Lung (tissue), 12 donors: ENCODE results near the gene DENND5B. TPM values are rescaled to one million over a fixed set of nuclear protein-coding genes. Genes with fewer than 3 reads are reported as not detected.

Source experiments
- ATAC-seq: fragments of 200-7000 bp; cut with Tn5 transposase; one replicate; pipeline ENCODE4 v1.9.1; 2020; ENCODE audit warnings: moderate number of reproducible peaks; ENCODE audit not compliant: insufficient read depth, low FRiP score
- DNase-seq, 3 donors: peaks; one replicate each; pipeline ENCODE4 v3.0.0-alpha.2; 2013 to 2017
- H3K27ac ChIP-seq, 2 donors: one replicate each; pipeline ENCODE4 v1.5.1; 2013; ENCODE audit warnings: mild to moderate bottlenecking in 2 of 2, moderate library complexity in 2 of 2, control low read depth in 1 of 2, inconsistent platforms in 1 of 2, low read depth in 1 of 2, low read length in 1 of 2
- H3K27me3 ChIP-seq, 3 donors: one replicate each; pipeline ENCODE4 v1.5.1; 2013; ENCODE audit warnings: low read length in 2 of 3; ENCODE audit not compliant: control insufficient read depth in 3 of 3, insufficient read depth in 3 of 3
- H3K36me3 ChIP-seq, 4 donors: one replicate each; pipeline ENCODE4 v1.5.1; 2013; ENCODE audit warnings: low read length in 4 of 4, mild to moderate bottlenecking in 1 of 4, moderate library complexity in 1 of 4; ENCODE audit not compliant: control insufficient read depth in 4 of 4, insufficient read depth in 4 of 4
- H3K4me1 ChIP-seq, 5 donors: one replicate each; pipeline ENCODE4 v1.5.1; 2013; ENCODE audit warnings: low read length in 5 of 5, mild to moderate bottlenecking in 2 of 5, moderate library complexity in 1 of 5; ENCODE audit not compliant: control insufficient read depth in 5 of 5, insufficient read depth in 5 of 5
- H3K4me3 ChIP-seq: one replicate; pipeline ENCODE4 v1.5.1; 2013; ENCODE audit warnings: mild to moderate bottlenecking, control low read depth, moderate library complexity
- H3K9ac ChIP-seq, 2 donors: one replicate each; pipeline ENCODE4 v1.5.1; 2013; ENCODE audit warnings: low read length in 2 of 2, control low read depth in 1 of 2; ENCODE audit not compliant: insufficient read depth in 1 of 2
- H3K9me3 ChIP-seq, 4 donors: one replicate each; pipeline ENCODE4 v1.5.1; 2013; ENCODE audit warnings: low read length in 3 of 4, mild to moderate bottlenecking in 1 of 4, moderate library complexity in 1 of 4; ENCODE audit not compliant: control insufficient read depth in 4 of 4, insufficient read depth in 3 of 4
- CTCF ChIP-seq: IDR thresholded peaks from 2 replicates; pipeline ENCODE4 v1.5.1; 2012; ENCODE audit warnings: mild to moderate bottlenecking; ENCODE audit errors: control extremely low read depth, extremely low read depth
- WGBS, 2 donors: extraction: QIAGEN DNeasy Blood & Tissue Kit; methylation state at CpG; one replicate each; pipeline ENCODE4 v1.1.7; 2013; 5-methylcytosine and 5-hydroxymethylcytosine counted together
- polyA plus RNA-seq, 2 donors: library from polyadenylated mRNA; stranded (reverse); fragments of 200-250 nt; gene quantifications; one replicate each; pipeline ENCODE4 v1.2.1, GENCODE V29; 2013
- total RNA-seq, 2 donors: library from RNA; depleted of rRNA in 1 of 2; stranded (reverse); fragments of >200 nt in 1 of 2; gene quantifications; one replicate each; pipeline ENCODE4 v1.2.1, GENCODE V29; 2014 to 2021
- donor health status: control.
- donor health status: control.
- donor health status: Bipolar disorder and iron deficiency.
- donor health status: healthy.
- donor health status: DM: yes; HTN: yes; CAD: no.

DENND5B gene
- total and polyA plus RNA-seq, 4 donors = 1.2 to 15.7 (median 3.6) TPM

GRCh38 chr12:31627456-31628054, 36.6 kb upstream of the DENND5B start:
- no peaks in the 10 kb centered on the region for H3K9me3 ChIP-seq
- H3K36me3 ChIP-seq = no peaks in the 10 kb centered on the region
- 84 to 92% methylated on average over 5 of the region's 5 CpGs for WGBS, 2 donors
- no peak for TF ChIP-seq CTCF
- no peak overlapping the region for H3K27ac ChIP-seq
- ATAC-seq = no peak
- no peak overlapping the region for H3K9ac ChIP-seq
- no peak overlapping the region for H3K4me3 ChIP-seq
- DNase-seq = peak in 2 of 3 donors; percentile 46 to 64
- no peaks in the 10 kb centered on the region for H3K27me3 ChIP-seq
- peaks cover 0 to 13% (median 0%) of the 10 kb centered on the region in 5 donors for H3K4me1 ChIP-seq

- no peak for DNase-seq
These were observed 35.5 kb upstream of the DENND5B start for GRCh38 chr12:31626270-31626995.

GRCh38 chr12:31622038-31622437, 31.1 kb upstream of the DENND5B start:
- Histone ChIP-seq H3K4me3 (no peak overlapping the region), H3K27me3 (no peaks in the 10 kb centered on the region), H3K4me1 (peaks cover 0 to 7% (median 0%) of the 10 kb centered on the region in 5 donors), H3K9me3 (no peaks in the 10 kb centered on the region), H3K9ac (no peak overlapping the region), H3K27ac (no peak overlapping the region), H3K36me3 (no peaks in the 10 kb centered on the region)
- DNase-seq = no peak
- no peak for TF ChIP-seq CTCF
- 86 to 90% methylated on average over 4 of the region's 4 CpGs for WGBS, 2 donors
- ATAC-seq = no peak

More at GRCh38 chr12:31626270-31626995, 35.5 kb upstream of the DENND5B start:
- Histone ChIP-seq H3K27me3 (no peaks in the 10 kb centered on the region), H3K9ac (no peak overlapping the region), H3K4me3 (no peak overlapping the region), H3K9me3 (no peaks in the 10 kb centered on the region), H3K36me3 (no peaks in the 10 kb centered on the region), H3K4me1 (peaks cover 0 to 13% (median 0%) of the 10 kb centered on the region in 5 donors), H3K27ac (no peak overlapping the region)
- whole genome bisulfite sequencing, 2 donors = 83 to 89% methylated on average over 7 of the region's 7 CpGs
- TF ChIP-seq CTCF = no peak
- no peak for ATAC-seq
